ENCODE measurements around the gene INTS4.
"Not testable (repeated sequence)": the region's sequence is repeated elsewhere in the genome, so short reads cannot be mapped to it uniquely, and the experiment has no call there.

INTS4 gene

DNA sequence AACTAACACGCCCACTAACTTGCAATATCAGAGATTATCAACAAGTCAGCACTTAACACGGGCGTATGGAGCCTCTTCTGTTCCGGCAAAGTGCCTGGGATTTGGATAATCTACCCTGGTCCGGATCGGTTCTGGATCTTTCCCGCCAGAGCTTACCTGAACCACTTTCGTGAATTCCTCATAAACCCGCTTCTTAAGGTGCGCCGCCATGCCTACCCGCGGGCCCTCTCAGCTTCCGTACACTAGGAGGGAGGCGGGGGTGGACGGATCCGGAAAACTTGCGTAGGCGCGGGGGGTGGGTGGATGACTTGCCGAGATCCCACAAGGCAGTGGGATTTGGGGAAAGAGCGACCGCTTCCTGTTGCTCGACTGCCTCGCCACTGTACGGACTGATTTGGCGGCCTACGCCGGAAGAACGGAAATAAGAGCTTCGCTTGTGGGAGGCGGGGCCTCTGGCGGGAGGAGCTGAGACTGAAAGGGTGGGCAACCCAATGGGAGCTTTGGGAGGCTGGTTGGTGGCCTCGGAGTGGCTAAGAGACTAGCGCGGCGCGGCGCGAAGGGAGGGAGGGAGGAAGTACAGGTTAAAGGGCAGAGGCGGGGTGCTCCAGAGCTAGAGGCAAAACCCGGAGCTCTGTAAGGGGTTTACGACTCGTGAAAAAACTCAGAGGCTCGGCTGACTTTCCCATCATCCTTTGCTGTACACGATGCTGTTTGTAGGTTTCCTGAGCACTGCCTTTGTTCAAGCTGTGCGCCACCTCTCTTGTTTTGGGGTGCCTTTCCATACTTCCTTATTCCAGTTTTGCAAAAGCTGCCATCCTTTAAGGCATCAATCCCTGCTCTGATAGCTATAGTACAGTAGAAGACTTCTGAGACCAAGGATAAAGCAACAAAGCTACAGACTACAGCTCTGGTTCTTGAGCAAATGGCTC is at the start of gene INTS4:
TSS of gene INTS4 (minus strand) at position 235 of the 929 bp plus-strand sequence. CDS start at position 210, 25 bp downstream.
- H4K20me1 ChIP-seq (ENCODE audit: low read depth, low read length), result no peaks in the 10 kb centered on the region
- no peaks in the 10 kb centered on the region for H3K36me3 ChIP-seq (ENCODE audit: low read length)
- H3K4me3 ChIP-seq (ENCODE audit: insufficient read depth, low read length, poor library complexity, severe bottlenecking), result peak within 1 kb of the TSS; percentile 70

DNA sequence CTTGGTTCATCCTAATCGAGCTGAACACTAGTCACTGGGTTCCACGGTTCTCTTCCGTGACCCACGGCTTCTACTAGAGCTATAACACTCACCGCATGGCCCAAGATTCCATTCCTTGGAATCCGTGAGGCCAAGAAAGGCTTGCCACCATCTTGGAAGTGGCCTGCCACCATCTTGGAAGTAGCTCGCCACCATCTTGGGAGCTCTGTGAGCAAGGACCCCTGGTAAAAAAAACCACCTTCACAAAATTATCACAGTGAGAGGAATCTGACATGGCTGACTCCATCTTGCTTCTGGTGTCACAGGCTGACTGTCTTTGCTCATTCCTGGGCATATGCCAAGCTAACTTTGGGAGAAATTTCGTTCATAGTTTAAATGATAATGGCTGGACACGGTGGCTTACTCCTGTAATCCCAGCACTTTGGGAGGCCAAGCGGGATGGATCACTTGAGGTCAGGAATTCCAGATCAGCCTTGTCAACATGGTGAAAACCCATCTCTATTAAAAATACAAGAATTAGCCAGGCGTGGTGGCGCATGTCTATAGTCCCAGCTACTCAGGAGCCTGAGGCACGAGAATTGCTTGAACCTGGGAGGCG is 47.5 kb upstream of the INTS4 start:
- H3K4me3 ChIP-seq (ENCODE audit: insufficient read depth, low read length, poor library complexity, severe bottlenecking), result no peak overlapping the region
- no peaks in the 10 kb centered on the region for H3K9me3 ChIP-seq (ENCODE audit: insufficient read depth, low read length)
- no peak overlapping the region for H3K9ac ChIP-seq (ENCODE audit: low read length)
- H2AFZ ChIP-seq (ENCODE audit: low read depth, low read length, severe bottlenecking), result no peak overlapping the region
- no peaks in the 10 kb centered on the region for H3F3A ChIP-seq (ENCODE audit: insufficient read depth)
- no peaks in the 10 kb centered on the region for H3K27me3 ChIP-seq (ENCODE audit: low read length)
- H3K9me2 ChIP-seq (replicated peaks; ENCODE audit: insufficient read depth, low read length), result no peaks in the 10 kb centered on the region
- no peak overlapping the region for H3K27ac ChIP-seq (ENCODE audit: low read depth, low read length)
- no peaks in the 10 kb centered on the region for H3K36me3 ChIP-seq (ENCODE audit: low read length)
- H3K4me2 ChIP-seq (ENCODE audit: low read depth, low read length, poor library complexity, severe bottlenecking), result no peak overlapping the region
- TF ChIP-seq EZH2phosphoT487 (conservative IDR thresholded peaks at IDR 0.05; ENCODE audit: low read length), result no peak
- TF ChIP-seq CTCF (IDR thresholded peaks at IDR 0.05; ENCODE audit: insufficient read depth, low read length, poor library complexity, severe bottlenecking), result no peak
- no peaks in the 10 kb centered on the region for H3K79me2 ChIP-seq (ENCODE audit: insufficient read depth, low read length)
- H4K20me1 ChIP-seq (ENCODE audit: low read depth, low read length), result no peaks in the 10 kb centered on the region

More for the DNA sequence above, at the start of gene INTS4:
- Histone ChIP-seq H3K9me3 (ENCODE audit: insufficient read depth, low read length) (no peaks in the 10 kb centered on the region), H2AFZ (ENCODE audit: low read depth, low read length, severe bottlenecking) (peak within 1 kb of the TSS; percentile 77), H3F3A (ENCODE audit: insufficient read depth) (peaks cover 8% of the 10 kb centered on the region; the same call in 1 of the 2 replicates), H3K27ac (ENCODE audit: low read depth, low read length) (peak within 1 kb of the TSS; percentile 67), H3K9ac (ENCODE audit: low read length) (peak within 1 kb of the TSS; percentile 64), H3K4me2 (ENCODE audit: low read depth, low read length, poor library complexity, severe bottlenecking) (peak within 1 kb of the TSS; percentile 84), H3K79me2 (ENCODE audit: insufficient read depth, low read length) (peaks cover 25% of the 10 kb centered on the region), H3K27me3 (ENCODE audit: low read length) (no peaks in the 10 kb centered on the region), H3K9me2 (replicated peaks; ENCODE audit: insufficient read depth, low read length) (no peaks in the 10 kb centered on the region)
- no peak for TF ChIP-seq EZH2phosphoT487 (conservative IDR thresholded peaks at IDR 0.05; ENCODE audit: low read length)
- no peak for TF ChIP-seq CTCF (IDR thresholded peaks at IDR 0.05; ENCODE audit: insufficient read depth, low read length, poor library complexity, severe bottlenecking)

GRCh38 chr11:78041380-78041719 is 46.9 kb upstream of the INTS4 start:
- not testable (repeated sequence) for H2AFZ ChIP-seq (ENCODE audit: low read depth, low read length, severe bottlenecking); H3K27me3 ChIP-seq (ENCODE audit: low read length); H3F3A ChIP-seq (ENCODE audit: insufficient read depth); H3K27ac ChIP-seq (ENCODE audit: low read depth, low read length); H3K4me3 ChIP-seq (ENCODE audit: insufficient read depth, low read length, poor library complexity, severe bottlenecking); H3K36me3 ChIP-seq (ENCODE audit: low read length); H3K9ac ChIP-seq (ENCODE audit: low read length); H3K4me2 ChIP-seq (ENCODE audit: low read depth, low read length, poor library complexity, severe bottlenecking); H3K79me2 ChIP-seq (ENCODE audit: insufficient read depth, low read length); H4K20me1 ChIP-seq (ENCODE audit: low read depth, low read length); H3K9me2 ChIP-seq (replicated peaks; ENCODE audit: insufficient read depth, low read length); H3K9me3 ChIP-seq (ENCODE audit: insufficient read depth, low read length)

All from SU-DHL-6 (cell line).